Progenitor cell of endocrine pancreas (in vitro differentiated cells): ENCODE results near the gene DEK. TPM values are rescaled to one million over a fixed set of nuclear protein-coding genes. Genes with fewer than 3 reads are reported as not detected.
"Not testable (repeated sequence)": the region's sequence is repeated elsewhere in the genome, so short reads cannot be mapped to it uniquely, and the experiment has no call there.

Experiments
- DNase-seq: peaks from one replicate; pipeline ENCODE4 v3.0.0; 2021; ENCODE audit warnings: low spot score; ENCODE audit not compliant: unreplicated experiment
- H3K27ac Mint-ChIP-seq: 2 replicates; pipeline ENCODE4 v1.8.0; 2021; ENCODE audit warnings: mild to moderate bottlenecking, moderate library complexity, mixed read lengths
- H3K27me3 Mint-ChIP-seq: 2 replicates; pipeline ENCODE4 v1.8.0; 2021; ENCODE audit warnings: mixed read lengths
- H3K36me3 Mint-ChIP-seq: 2 replicates; pipeline ENCODE4 v1.8.0; 2022; ENCODE audit warnings: mixed read lengths; ENCODE audit not compliant: insufficient read depth
- H3K4me1 Mint-ChIP-seq: 2 replicates; pipeline ENCODE4 v1.8.0; 2021; ENCODE audit warnings: low read depth, mixed read lengths
- H3K4me3 Mint-ChIP-seq: 2 replicates; pipeline ENCODE4 v1.8.0; 2021; ENCODE audit warnings: low read depth, mild to moderate bottlenecking, moderate library complexity, mixed read lengths
- H3K9me3 Mint-ChIP-seq: 2 replicates; pipeline ENCODE4 v1.8.0; 2021; ENCODE audit warnings: low read depth, mixed read lengths
- total RNA-seq: library from RNA; stranded (reverse); gene quantifications from 2 replicates; pipeline ENCODE4 v1.2.1, GENCODE V29; 2021
- TF ChIP-seq, protein P1 (sequence below): fragments of 200-600 bp; sonication (generic); IDR thresholded peaks from one replicate; pipeline ENCODE4 v1.5.0; 2021; ENCODE audit warnings: antibody characterized with exemption, mild to moderate bottlenecking; ENCODE audit not compliant: unreplicated experiment

The DEK gene
- total RNA-seq, 1 donor from 2014 or later = 120 TPM

DNA sequence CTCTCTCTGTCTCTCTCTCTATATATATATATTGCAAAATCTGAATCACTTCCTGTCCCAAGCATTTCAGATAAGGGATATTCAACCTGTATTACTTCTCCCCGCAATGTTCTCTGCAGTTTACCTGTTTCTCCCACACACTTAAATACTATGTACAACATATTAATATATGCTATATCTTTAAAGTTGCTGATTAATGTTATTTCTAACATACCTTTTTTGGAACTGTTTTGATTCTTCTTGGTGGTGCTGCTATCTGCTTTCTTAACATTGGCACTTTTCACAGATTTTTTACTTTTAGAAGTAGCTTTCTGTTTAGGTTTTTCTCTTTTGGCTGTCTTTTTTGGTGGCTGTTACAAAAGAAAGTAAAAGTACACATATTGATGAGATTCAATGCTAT lies 27.2 kb downstream of the DEK start:
- Mint-ChIP-seq H3K36me3 (peaks cover 55% of the 10 kb centered on the region), H3K4me3 (no peak overlapping the region)

GRCh38 chr6:18235524-18235923 lies 28.8 kb downstream of the DEK start:
- no peak overlapping the region for H3K4me3 Mint-ChIP-seq
- peaks cover 65% of the 10 kb centered on the region for H3K36me3 Mint-ChIP-seq
- TF ChIP-seq, protein P1, sequence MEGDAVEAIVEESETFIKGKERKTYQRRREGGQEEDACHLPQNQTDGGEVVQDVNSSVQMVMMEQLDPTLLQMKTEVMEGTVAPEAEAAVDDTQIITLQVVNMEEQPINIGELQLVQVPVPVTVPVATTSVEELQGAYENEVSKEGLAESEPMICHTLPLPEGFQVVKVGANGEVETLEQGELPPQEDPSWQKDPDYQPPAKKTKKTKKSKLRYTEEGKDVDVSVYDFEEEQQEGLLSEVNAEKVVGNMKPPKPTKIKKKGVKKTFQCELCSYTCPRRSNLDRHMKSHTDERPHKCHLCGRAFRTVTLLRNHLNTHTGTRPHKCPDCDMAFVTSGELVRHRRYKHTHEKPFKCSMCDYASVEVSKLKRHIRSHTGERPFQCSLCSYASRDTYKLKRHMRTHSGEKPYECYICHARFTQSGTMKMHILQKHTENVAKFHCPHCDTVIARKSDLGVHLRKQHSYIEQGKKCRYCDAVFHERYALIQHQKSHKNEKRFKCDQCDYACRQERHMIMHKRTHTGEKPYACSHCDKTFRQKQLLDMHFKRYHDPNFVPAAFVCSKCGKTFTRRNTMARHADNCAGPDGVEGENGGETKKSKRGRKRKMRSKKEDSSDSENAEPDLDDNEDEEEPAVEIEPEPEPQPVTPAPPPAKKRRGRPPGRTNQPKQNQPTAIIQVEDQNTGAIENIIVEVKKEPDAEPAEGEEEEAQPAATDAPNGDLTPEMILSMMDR = no peak
- H3K27ac Mint-ChIP-seq = no peak overlapping the region
- no peak for DNase-seq
- H3K27me3 Mint-ChIP-seq = no peaks in the 10 kb centered on the region
- H3K9me3 Mint-ChIP-seq = peaks cover 37% of the 10 kb centered on the region
- no peaks in the 10 kb centered on the region for H3K4me1 Mint-ChIP-seq

More for the DNA sequence above, 27.2 kb downstream of the DEK start:
- Mint-ChIP-seq H3K9me3 (peaks cover 20% of the 10 kb centered on the region), H3K27me3 (no peaks in the 10 kb centered on the region), H3K4me1 (no peaks in the 10 kb centered on the region), H3K27ac (no peak overlapping the region)
- TF ChIP-seq, protein P1 = no peak
- no peak for DNase-seq

DNA sequence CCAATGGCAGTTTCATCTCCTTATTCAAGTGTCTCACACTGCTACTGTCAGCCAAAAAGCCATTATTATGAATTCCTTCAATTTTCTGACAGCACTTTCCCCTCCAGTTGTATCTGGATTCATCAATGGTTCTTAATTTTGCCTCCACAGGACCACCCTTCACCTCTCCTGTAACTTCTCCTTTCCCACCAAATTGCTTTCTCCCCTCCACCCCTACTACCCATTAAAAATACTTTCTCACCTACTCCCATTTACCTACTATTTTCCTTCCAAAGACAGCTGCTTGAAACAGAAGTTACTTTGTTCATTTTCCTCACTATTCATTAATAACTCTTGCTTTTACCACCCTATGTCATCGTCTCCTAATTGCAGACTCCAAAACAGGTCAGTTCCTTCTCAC lies 29.8 kb downstream of the DEK start:
- Mint-ChIP-seq H3K27me3 (no peaks in the 10 kb centered on the region), H3K9me3 (peaks cover 40% of the 10 kb centered on the region), H3K36me3 (peaks cover 73% of the 10 kb centered on the region), H3K27ac (peak overlapping the region; percentile 0), H3K4me3 (no peak overlapping the region), H3K4me1 (no peaks in the 10 kb centered on the region)
- no peak for DNase-seq
- TF ChIP-seq, protein P1 = no peak

DNA sequence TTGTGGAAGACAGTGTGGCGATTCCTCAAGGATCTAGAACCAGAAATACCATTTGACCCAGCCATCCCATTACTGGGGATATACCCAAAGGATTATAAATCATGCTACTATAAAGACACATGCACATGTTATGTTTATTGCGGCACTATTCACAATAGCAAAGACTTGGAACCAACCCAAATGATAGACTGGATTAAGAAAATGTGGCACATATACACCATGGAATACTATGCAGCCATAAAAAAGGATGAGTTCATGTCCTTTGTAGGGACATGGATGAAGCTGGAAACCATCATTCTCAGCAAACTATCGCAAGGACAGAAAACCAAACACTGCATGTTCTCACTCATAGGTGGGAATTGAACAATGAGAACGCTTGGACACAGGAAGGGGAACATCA lies 30.6 kb downstream of the DEK start:
- not testable (repeated sequence) for DNase-seq, H3K27ac Mint-ChIP-seq, H3K27me3 Mint-ChIP-seq, H3K4me1 Mint-ChIP-seq, H3K4me3 Mint-ChIP-seq
- Mint-ChIP-seq H3K9me3 (peaks cover 43% of the 10 kb centered on the region), H3K36me3 (peaks cover 79% of the 10 kb centered on the region)

DNA sequence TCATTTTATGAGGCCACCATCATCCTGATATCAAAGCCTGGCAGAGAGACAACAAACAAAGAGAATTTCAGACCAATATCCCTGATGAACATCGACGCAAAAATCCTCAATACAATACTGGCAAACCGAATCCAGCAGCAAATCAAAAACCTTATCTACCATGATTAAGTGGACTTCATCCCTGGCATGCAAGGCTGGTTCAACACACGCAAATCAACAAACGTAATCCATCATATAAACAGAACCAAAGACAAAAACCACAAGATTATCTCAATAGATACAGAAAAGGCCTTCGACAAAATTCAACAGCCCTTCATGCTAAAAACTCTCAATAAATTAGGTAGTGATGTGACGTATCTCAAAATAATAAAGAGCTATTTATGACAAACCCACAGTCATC lies 32.5 kb downstream of the DEK start:
- peak overlapping the region; percentile 69 for H3K27ac Mint-ChIP-seq

DNA sequence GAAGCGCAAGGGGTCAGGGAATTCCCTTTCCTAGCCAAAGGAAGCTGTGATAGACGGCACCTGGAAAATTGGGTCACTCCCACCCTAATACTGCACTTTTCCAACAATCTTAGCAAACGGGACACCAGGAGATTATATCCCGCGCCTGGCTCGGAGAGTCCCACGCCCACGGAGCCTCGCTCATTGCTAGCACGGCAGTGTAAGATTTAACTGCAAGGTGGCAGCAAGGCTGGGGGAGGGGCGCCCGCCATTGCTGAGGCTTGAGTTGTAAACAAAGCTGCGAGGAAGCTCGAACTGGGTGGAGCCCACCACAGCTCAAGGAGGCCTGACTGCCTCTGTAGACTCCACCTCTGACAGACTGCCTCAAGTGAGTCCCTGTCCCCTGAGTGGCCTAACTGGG lies 35.7 kb downstream of the DEK start:
- H3K27ac Mint-ChIP-seq, H3K4me1 Mint-ChIP-seq, H3K4me3 Mint-ChIP-seq, DNase-seq, H3K27me3 Mint-ChIP-seq: not testable (repeated sequence)
- Mint-ChIP-seq H3K36me3 (peaks cover 70% of the 10 kb centered on the region), H3K9me3 (peaks cover 34% of the 10 kb centered on the region)

More for the DNA sequence above, 32.5 kb downstream of the DEK start:
- peaks cover 87% of the 10 kb centered on the region for H3K36me3 Mint-ChIP-seq
- not testable (repeated sequence) for H3K27me3 Mint-ChIP-seq, H3K4me1 Mint-ChIP-seq, H3K4me3 Mint-ChIP-seq, DNase-seq
- peaks cover 43% of the 10 kb centered on the region for H3K9me3 Mint-ChIP-seq

DNA sequence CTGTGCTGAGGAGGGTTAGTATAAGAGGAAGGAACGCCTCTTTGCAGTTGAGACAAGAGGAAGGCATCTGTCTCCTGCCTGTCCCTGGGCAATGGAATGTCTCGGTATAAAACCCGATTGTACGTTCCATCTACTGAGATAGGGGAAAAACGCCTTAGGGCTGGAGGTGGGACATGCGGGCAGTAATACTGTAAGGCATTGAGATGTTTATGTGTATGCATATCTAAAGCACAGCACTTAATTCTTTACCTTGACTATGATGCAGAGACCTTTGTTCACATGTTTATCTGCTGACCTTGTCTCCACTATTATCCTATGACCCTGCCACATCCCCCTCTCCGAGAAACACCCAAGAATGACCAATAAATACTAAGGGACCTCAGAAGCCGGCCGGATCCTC lies 37.2 kb downstream of the DEK start:
- H3K4me3 Mint-ChIP-seq, H3K4me1 Mint-ChIP-seq, H3K27ac Mint-ChIP-seq, DNase-seq, H3K27me3 Mint-ChIP-seq: not testable (repeated sequence)
- H3K9me3 Mint-ChIP-seq = peaks cover 23% of the 10 kb centered on the region
- H3K36me3 Mint-ChIP-seq = peaks cover 60% of the 10 kb centered on the region

DNA sequence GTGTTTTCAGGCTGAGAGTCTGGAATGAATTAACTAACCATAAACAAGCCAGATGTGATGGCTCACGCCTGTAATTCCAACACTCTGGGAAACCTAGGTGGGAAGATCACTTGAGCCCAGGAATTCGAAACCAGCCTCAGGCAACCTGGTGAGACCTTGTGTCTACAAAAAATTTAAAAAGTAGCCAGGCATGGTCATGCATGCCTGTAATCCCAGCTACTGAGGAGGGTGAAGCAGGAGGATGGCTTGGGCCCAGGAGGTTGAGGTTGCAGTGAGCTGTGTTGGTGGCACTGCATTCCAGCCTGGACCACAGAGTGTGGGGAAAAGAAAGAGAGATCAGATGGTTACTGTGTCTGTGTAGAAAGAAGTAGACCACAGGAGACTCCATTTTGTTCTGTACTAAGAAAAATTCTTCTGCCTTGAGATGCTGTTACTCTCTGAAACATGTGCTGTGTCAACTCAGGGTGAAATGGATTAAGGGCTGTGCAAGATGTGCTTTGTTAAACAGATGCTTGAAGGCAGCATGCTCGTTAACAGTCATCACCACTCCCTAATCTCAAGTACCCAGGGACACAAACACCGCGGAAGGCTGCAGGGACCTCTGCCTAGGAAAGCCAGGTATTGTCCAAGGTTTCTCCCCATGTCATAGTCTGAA lies 37.8 kb downstream of the DEK start:
- DNase-seq, H3K4me1 Mint-ChIP-seq, H3K27me3 Mint-ChIP-seq, H3K4me3 Mint-ChIP-seq, H3K27ac Mint-ChIP-seq: not testable (repeated sequence)
- Mint-ChIP-seq H3K36me3 (peaks cover 56% of the 10 kb centered on the region), H3K9me3 (peaks cover 17% of the 10 kb centered on the region)
